ENCODE data around the gene MED4. TPM values are rescaled to one million over a fixed set of nuclear protein-coding genes. Genes with fewer than 3 reads are reported as not detected.

The MED4 gene
- total and polyA plus RNA-seq, 5 experiments from 2014 or later, result 47.1 to 91.9 (median 88.9) TPM

DNA sequence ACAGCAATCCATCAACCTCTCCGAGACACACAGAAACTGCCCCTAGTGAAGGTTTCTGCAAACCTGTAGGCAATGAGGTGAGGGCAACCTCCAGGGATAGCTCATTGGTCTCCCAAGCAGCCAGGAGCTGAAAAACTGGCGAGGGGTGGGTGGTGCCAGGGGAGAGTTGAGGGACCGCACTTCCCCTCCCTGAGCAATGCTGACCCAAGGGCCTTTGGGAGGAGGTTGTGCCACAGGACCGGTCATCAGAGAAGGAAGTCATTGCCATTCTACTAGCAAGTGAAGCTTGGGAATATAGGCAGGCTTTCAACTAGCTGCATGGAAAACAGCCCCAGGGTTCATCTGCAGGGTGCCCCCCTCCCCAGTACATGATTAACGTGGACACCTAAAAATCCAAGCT, 23.1 kb upstream of the MED4 start:
- DNase-seq, result no peak
- Mint-ChIP-seq H3K4me3 (no peak overlapping the region), H3K27me3 (peaks cover 0 to 5% (median 2%) of the 10 kb centered on the region in 5 donors), H3K27ac (no peak overlapping the region), H3K36me3 (peaks cover 0 to 4% (median 2%) of the 10 kb centered on the region in 3 donors), H3K4me1 (no peaks in the 10 kb centered on the region), H3K9me3 (no peaks in the 10 kb centered on the region)
- no peak for ATAC-seq
- POLR2A ChIA-PET, result interaction anchor here (1.2 kb wide), 1 partner anchor 118 kb away, joined by 3 read pairs; no protein-coding TSS in a partner anchor

DNA sequence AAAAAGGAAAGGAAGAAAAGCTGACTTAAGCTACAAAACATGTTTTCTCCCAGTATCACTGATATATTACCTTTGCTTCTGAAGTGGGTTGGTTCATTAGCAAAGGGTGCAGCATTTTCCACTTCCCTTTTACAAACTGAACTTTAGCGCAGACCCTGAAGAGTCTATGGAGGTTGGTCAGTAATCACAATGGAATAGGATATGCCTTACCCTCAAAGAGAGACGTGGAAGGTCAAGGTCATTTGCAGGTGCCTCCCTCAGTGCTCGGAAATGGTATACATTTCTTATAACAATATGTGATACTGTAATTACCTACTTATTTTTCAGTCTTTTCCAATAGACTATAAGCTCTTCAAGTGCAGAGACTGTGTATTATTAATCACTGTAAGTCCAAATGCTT, 21.9 kb upstream of the MED4 start:
- ATAC-seq (no peak), DNase-seq (no peak)
- no peaks in the 10 kb centered on the region for H3K4me1 Mint-ChIP-seq
- peaks cover 2 to 8% (median 3%) of the 10 kb centered on the region in 5 donors for H3K27me3 Mint-ChIP-seq
- H3K4me3 Mint-ChIP-seq, result no peak overlapping the region
- no peak overlapping the region for H3K27ac Mint-ChIP-seq
- peaks cover 0 to 4% (median 2%) of the 10 kb centered on the region in 3 donors for H3K36me3 Mint-ChIP-seq
- no peaks in the 10 kb centered on the region for H3K9me3 Mint-ChIP-seq
- POLR2A ChIA-PET, result no interaction called here

GRCh38 chr13:48113756-48114130, 18.8 kb upstream of the MED4 start:
- DNase-seq, result no peak
- no peak overlapping the region for H3K4me3 Mint-ChIP-seq
- H3K36me3 Mint-ChIP-seq, result peaks cover 0 to 4% (median 2%) of the 10 kb centered on the region in 3 donors
- no peak for ATAC-seq
- no peak overlapping the region for H3K27ac Mint-ChIP-seq
- POLR2A ChIA-PET, result interaction anchor here (1.3 kb wide), 1 partner anchor 124 kb away, joined by 3 read pairs; no protein-coding TSS in a partner anchor
- no peaks in the 10 kb centered on the region for H3K4me1 Mint-ChIP-seq
- H3K27me3 Mint-ChIP-seq, result peaks cover 2 to 14% (median 3%) of the 10 kb centered on the region in 5 donors
- no peaks in the 10 kb centered on the region for H3K9me3 Mint-ChIP-seq

DNA sequence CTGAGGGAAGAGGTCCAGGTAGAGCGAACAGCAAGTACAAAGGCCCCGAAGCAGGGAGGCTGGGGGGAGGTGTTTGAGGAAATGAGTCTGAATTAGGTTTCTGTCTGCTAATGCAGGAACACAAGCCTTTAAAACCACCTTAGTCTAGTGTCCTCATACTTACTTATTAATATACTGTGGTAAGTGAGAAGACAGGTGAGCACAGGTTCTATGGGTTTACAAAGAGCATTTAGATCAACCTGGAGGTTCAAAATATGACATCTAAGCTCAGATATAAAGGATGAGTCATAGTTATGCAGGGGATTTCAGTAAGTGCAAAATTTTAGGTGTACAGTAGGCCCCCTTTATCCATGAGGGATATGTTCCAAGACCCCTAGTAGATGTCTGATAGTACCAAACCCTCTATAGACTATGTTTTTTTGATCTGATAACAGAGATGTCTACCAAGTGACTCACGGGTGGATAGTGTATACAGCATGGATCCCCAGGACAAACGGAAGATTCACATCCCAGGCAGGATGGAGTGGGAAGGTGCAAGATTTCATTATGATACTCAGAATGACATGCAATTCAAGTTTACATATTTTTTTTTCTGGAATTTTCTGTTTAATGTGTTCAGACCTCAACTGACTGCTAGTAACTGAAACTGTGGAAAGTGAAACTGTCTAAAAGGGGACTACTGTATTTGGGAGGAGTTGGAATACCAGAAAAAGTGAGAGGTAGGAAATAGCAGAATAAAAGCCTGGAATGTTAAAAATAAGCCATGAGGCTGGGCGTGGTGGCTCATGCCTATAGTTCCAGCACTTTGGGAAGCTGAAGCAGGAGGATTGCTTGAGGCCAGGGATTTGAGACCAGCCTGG, 18.2 kb upstream of the MED4 start:
- Mint-ChIP-seq H3K4me1 (no peaks in the 10 kb centered on the region), H3K27me3 (peaks cover 2 to 14% (median 3%) of the 10 kb centered on the region in 5 donors), H3K36me3 (peaks cover 0 to 4% (median 2%) of the 10 kb centered on the region in 3 donors), H3K27ac (peak overlapping the region in 1 of 10 donors; percentile 9), H3K9me3 (no peaks in the 10 kb centered on the region), H3K4me3 (no peak overlapping the region)
- DNase-seq, result no peak
- POLR2A ChIA-PET, result interaction anchor here (0.6 to 1.3 kb wide), 2 partner anchors 124 to 125 kb away, joined by 3 read pairs; no protein-coding TSS in a partner anchor
- no peak for ATAC-seq

- ATAC-seq (no peak), DNase-seq (no peak)
- Mint-ChIP-seq H3K4me3 (no peak overlapping the region), H3K36me3 (peaks cover 0 to 4% (median 2%) of the 10 kb centered on the region in 3 donors), H3K27me3 (peaks cover 0 to 14% (median 2%) of the 10 kb centered on the region in 5 donors), H3K9me3 (no peaks in the 10 kb centered on the region), H3K27ac (no peak overlapping the region), H3K4me1 (no peaks in the 10 kb centered on the region)
- POLR2A ChIA-PET, result no interaction called here
Measured at GRCh38 chr13:48110931-48111721, 16.2 kb upstream of the MED4 start.

DNA sequence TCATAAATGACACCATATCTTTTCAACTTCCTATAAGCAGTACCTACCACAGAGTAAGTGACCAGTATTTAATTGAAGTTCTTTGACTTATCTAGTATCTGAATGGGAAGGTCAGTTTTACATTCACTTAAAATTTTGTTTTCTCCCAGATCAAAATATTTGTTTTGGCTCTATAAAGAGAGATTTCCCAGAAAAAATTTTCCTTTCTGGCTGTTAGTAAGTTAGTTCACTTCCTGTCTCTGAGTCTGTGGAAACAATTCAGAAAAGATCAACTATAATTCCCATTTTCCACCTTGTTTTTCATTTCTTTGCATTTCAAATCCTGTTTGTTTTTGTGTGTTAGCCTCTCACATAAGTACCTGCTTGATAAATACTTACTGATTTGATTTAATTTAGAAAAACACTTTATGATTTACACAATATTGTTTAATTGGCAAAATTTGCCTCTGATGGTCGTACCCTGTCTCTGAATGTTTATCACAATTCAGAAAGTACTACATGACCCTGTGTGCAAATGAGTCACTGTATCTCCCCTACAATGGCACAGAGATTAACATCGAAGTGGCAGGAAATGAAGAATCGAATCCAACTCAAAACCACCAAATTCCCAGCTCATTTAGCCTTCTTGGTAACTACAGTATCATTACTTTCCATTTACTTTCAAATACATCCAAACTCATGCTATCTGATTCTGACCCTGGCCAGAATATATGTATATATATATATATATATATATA, 15.4 kb upstream of the MED4 start:
- DNase-seq (no peak), ATAC-seq (no peak)
- peaks cover 0 to 14% (median 2%) of the 10 kb centered on the region in 5 donors for H3K27me3 Mint-ChIP-seq
- H3K4me1 Mint-ChIP-seq, result no peaks in the 10 kb centered on the region
- no peaks in the 10 kb centered on the region for H3K9me3 Mint-ChIP-seq
- no peak overlapping the region for H3K27ac Mint-ChIP-seq
- POLR2A ChIA-PET, result no interaction called here
- H3K36me3 Mint-ChIP-seq, result no peaks in the 10 kb centered on the region
- no peak overlapping the region for H3K4me3 Mint-ChIP-seq

- Mint-ChIP-seq H3K36me3 (no peaks in the 10 kb centered on the region), H3K4me1 (no peaks in the 10 kb centered on the region), H3K9me3 (no peaks in the 10 kb centered on the region), H3K27ac (no peak overlapping the region), H3K4me3 (no peak overlapping the region), H3K27me3 (peaks cover 0 to 14% (median 0%) of the 10 kb centered on the region in 5 donors)
- POLR2A ChIA-PET, result no interaction called here
- DNase-seq, result no peak
- no peak for ATAC-seq
Measured at GRCh38 chr13:48108106-48108505, 13.2 kb upstream of the MED4 start.

DNA sequence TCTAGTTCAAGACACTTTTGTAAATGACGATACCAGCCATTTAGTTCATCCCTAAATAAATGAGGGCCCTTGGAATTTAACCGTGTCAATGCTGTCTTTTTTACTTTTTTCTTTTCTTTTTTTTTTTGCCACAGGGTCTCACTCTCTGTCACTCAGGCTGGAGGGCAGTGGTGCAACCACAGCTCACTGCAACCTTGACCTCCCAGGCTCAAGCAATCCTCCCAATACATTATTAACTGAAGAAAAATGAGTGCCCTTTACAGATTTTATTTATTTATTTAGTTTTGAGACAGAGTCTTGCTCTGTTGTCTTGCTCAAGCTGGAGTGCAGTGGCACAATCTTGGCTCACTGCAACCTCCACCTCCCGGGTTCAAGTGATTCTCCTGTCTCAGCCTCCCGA, 2.9 kb upstream of the MED4 start:
- no peak overlapping the region for H3K27ac Mint-ChIP-seq
- H3K4me3 Mint-ChIP-seq, result no peak overlapping the region
- H3K4me1 Mint-ChIP-seq, result peaks cover 7 to 27% (median 24%) of the 10 kb centered on the region in 4 donors
- no peaks in the 10 kb centered on the region for H3K36me3 Mint-ChIP-seq
- DNase-seq (no peak), ATAC-seq (no peak)
- peaks cover 0 to 4% (median 2%) of the 10 kb centered on the region in 5 donors for H3K27me3 Mint-ChIP-seq
- POLR2A ChIA-PET, result no interaction called here
- peaks cover 0 to 3% (median 0%) of the 10 kb centered on the region in 9 donors for H3K9me3 Mint-ChIP-seq

DNA sequence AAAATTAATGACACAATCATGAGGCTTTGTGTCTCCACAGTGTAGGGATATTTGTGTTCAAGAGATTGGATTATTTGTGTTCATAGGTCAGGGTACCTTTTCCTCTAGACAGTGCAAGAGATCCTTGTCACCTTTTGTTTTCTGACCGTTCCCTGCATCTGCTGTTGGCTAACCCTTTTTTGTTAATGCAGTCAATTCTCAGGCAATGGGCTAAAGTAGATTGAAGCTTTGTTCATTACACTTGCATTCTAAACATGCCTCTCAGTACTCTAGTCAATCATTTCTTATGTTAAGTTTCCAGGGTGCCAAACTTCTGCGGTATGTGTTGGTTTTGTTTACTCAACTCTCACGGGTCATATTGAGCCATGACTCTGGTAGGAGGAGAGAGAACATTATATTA, 1.8 kb upstream of the MED4 start:
- peaks cover 0 to 1% (median 0%) of the 10 kb centered on the region in 3 donors for H3K36me3 Mint-ChIP-seq
- ATAC-seq (no peak), DNase-seq (no peak)
- POLR2A ChIA-PET, result no interaction called here
- H3K4me3 Mint-ChIP-seq, result no peak overlapping the region
- peaks cover 0 to 4% (median 0%) of the 10 kb centered on the region in 5 donors for H3K27me3 Mint-ChIP-seq
- peaks cover 0 to 3% (median 0%) of the 10 kb centered on the region in 9 donors for H3K9me3 Mint-ChIP-seq
- no peak overlapping the region for H3K27ac Mint-ChIP-seq
- H3K4me1 Mint-ChIP-seq, result peaks cover 13 to 36% (median 33%) of the 10 kb centered on the region in 4 donors

DNA sequence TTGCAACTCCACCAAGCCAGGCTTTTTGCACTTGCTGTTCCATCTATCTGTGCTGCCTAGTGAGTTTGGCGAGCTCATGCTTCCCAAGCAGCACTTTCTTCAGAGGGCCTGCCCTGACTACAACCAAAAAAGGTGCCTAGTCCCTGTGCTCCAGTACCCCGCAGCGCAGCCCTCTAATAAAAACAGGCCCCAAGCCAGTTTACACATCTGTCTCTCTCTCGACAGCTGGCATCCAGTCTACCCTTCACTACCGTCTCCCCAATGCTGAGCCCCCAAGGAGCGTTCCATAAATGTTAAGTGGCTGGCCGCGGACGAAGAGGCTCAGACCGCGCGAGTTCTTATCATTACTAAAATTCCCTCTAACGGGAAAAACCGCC, 512 bp downstream of the MED4 start:
- Mint-ChIP-seq H3K27ac (peak overlapping the region; percentile 92 to 99 (median 98)), H3K4me1 (peaks cover 16 to 55% (median 45%) of the 10 kb centered on the region in 4 donors), H3K9me3 (peaks cover 0 to 3% (median 0%) of the 10 kb centered on the region in 9 donors), H3K36me3 (peaks cover 0 to 12% (median 0%) of the 10 kb centered on the region in 3 donors), H3K27me3 (no peaks in the 10 kb centered on the region), H3K4me3 (peak overlapping the region; percentile 89 to 99 (median 96))
- POLR2A ChIA-PET, result interaction anchor here (0.9 to 2.7 kb wide), 11 partner anchors 14 to 209 kb away, joined by 3 to 24 read pairs (median 4); partner anchors contain the start of genes ITM2B, NUDT15 and RB1
- ATAC-seq (peak; percentile 3 to 7), DNase-seq (peak in 2 of 10 donors; percentile 3 to 4)

GRCh38 chr13:48093588-48093987, 1.3 kb downstream of the MED4 start:
- no peaks in the 10 kb centered on the region for H3K27me3 Mint-ChIP-seq
- H3K9me3 Mint-ChIP-seq, result peaks cover 0 to 3% (median 0%) of the 10 kb centered on the region in 9 donors
- peaks cover 0 to 16% (median 0%) of the 10 kb centered on the region in 3 donors for H3K36me3 Mint-ChIP-seq
- H3K4me3 Mint-ChIP-seq, result peak overlapping the region; percentile 89 to 99 (median 96)
- ATAC-seq, result no peak
- POLR2A ChIA-PET, result interaction anchor here (0.9 to 2.7 kb wide), 4 partner anchors 15 to 209 kb away, joined by 4 to 24 read pairs (median 9); partner anchors contain the start of genes ITM2B, NUDT15 and RB1
- peak overlapping the region; percentile 53 to 99 (median 98) for H3K27ac Mint-ChIP-seq
- H3K4me1 Mint-ChIP-seq, result peaks cover 19 to 62% (median 52%) of the 10 kb centered on the region in 4 donors
- DNase-seq, result no peak

DNA sequence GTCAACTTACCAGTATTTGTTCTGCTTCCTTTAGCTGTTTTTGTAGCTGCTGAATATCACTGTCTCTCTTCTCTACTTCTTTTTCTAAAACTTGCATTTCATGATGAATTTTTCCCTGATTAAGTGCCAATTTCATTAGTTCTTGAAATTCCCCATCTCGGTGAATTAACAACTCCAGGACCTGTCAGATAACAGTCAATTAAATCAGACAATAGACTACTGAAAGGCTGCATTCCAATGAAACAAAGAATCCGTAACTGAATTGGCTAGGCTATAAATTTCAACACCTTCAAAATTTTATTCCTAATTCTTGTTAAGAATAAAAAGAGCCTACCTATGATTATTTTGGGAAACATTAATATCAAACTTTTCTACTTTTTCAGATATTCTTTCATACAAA, 8.6 kb downstream of the MED4 start:
- POLR2A ChIA-PET, result no interaction called here
- H3K27me3 Mint-ChIP-seq, result no peaks in the 10 kb centered on the region
- no peak overlapping the region for H3K4me3 Mint-ChIP-seq
- peaks cover 4 to 27% (median 18%) of the 10 kb centered on the region in 4 donors for H3K4me1 Mint-ChIP-seq
- DNase-seq (no peak), ATAC-seq (no peak)
- no peak overlapping the region for H3K27ac Mint-ChIP-seq
- no peaks in the 10 kb centered on the region for H3K9me3 Mint-ChIP-seq
- H3K36me3 Mint-ChIP-seq, result peaks cover 5 to 67% (median 7%) of the 10 kb centered on the region in 3 donors
